PC-9 (cell line): ENCODE results near the gene STAC.

Source experiments
- CTCF ChIP-seq: fragments of 200-600 bp; sonication (generic); conservative IDR thresholded peaks from 2 replicates; pipeline ENCODE4 v1.6.1; 2017; ENCODE audit warnings: mixed run types, antibody characterized with exemption, mild to moderate bottlenecking, moderate library complexity
- EZH2 ChIP-seq: fragments of 200-600 bp; sonication (generic); IDR thresholded peaks from 2 replicates; pipeline ENCODE4 v1.8.0; 2017; ENCODE audit warnings: antibody characterized with exemption, low read depth

GRCh38 chr3:36397841-36398240 lies 17.5 kb downstream of the STAC start:
- no peak for TF ChIP-seq CTCF
- no peak for TF ChIP-seq EZH2
